Measurements from ENCODE around the gene F2. TPM values are rescaled to one million over a fixed set of nuclear protein-coding genes. Genes with fewer than 3 reads are reported as not detected.

Gene F2
- total RNA-seq, 1 donor, result not detected

- Histone ChIP-seq H3K79me2 (ENCODE audit: insufficient read depth, low read length) (peaks cover 3% of the 10 kb centered on the region), H3K9me3 (ENCODE audit: low read depth, low read length) (no peaks in the 10 kb centered on the region), H4K20me1 (ENCODE audit: insufficient read depth, low read length) (peaks cover 3% of the 10 kb centered on the region), H3K36me3 (ENCODE audit: insufficient read depth, low read length) (peaks cover 63% of the 10 kb centered on the region), H3K27me3 (ENCODE audit: insufficient read depth, low read length) (no peaks in the 10 kb centered on the region), H3K4me3 (ENCODE audit: insufficient read depth, low read length) (no peak overlapping the region), H2AFZ (ENCODE audit: low read length) (no peak overlapping the region), H3K4me2 (ENCODE audit: insufficient read depth, low read length) (no peak overlapping the region), H3K4me1 (ENCODE audit: insufficient read depth, low read length) (peaks cover 23% of the 10 kb centered on the region), H3K27ac (ENCODE audit: low read depth, low read length) (peak overlapping the region; percentile 31)
- peak; percentile 92 for DNase-seq (ENCODE audit: insufficient read length, low spot score, missing footprints)
- TF ChIP-seq, protein P1, sequence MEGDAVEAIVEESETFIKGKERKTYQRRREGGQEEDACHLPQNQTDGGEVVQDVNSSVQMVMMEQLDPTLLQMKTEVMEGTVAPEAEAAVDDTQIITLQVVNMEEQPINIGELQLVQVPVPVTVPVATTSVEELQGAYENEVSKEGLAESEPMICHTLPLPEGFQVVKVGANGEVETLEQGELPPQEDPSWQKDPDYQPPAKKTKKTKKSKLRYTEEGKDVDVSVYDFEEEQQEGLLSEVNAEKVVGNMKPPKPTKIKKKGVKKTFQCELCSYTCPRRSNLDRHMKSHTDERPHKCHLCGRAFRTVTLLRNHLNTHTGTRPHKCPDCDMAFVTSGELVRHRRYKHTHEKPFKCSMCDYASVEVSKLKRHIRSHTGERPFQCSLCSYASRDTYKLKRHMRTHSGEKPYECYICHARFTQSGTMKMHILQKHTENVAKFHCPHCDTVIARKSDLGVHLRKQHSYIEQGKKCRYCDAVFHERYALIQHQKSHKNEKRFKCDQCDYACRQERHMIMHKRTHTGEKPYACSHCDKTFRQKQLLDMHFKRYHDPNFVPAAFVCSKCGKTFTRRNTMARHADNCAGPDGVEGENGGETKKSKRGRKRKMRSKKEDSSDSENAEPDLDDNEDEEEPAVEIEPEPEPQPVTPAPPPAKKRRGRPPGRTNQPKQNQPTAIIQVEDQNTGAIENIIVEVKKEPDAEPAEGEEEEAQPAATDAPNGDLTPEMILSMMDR (IDR thresholded peaks at IDR 0.05; ENCODE audit: extremely low read depth, low read depth, low read length), result peak; percentile 8
These were observed 40.8 kb upstream of the F2 start for GRCh38 chr11:46677991-46678740.

- no peak for DNase-seq (ENCODE audit: insufficient read length, low spot score, missing footprints)
- Histone ChIP-seq H4K20me1 (ENCODE audit: insufficient read depth, low read length) (peaks cover 3% of the 10 kb centered on the region), H3K36me3 (ENCODE audit: insufficient read depth, low read length) (peaks cover 61% of the 10 kb centered on the region), H3K79me2 (ENCODE audit: insufficient read depth, low read length) (peaks cover 3% of the 10 kb centered on the region), H3K4me3 (ENCODE audit: insufficient read depth, low read length) (no peak overlapping the region), H3K27me3 (ENCODE audit: insufficient read depth, low read length) (no peaks in the 10 kb centered on the region), H3K4me2 (ENCODE audit: insufficient read depth, low read length) (no peak overlapping the region), H3K9me3 (ENCODE audit: low read depth, low read length) (no peaks in the 10 kb centered on the region), H3K27ac (ENCODE audit: low read depth, low read length) (no peak overlapping the region), H2AFZ (ENCODE audit: low read length) (no peak overlapping the region), H3K4me1 (ENCODE audit: insufficient read depth, low read length) (peaks cover 23% of the 10 kb centered on the region)
- TF ChIP-seq, protein P1 (IDR thresholded peaks at IDR 0.05; ENCODE audit: extremely low read depth, low read depth, low read length), result no peak
These were observed 40.3 kb upstream of the F2 start for GRCh38 chr11:46678741-46679130.

GRCh38 chr11:46679241-46680163 is 39.5 kb upstream of the F2 start:
- Histone ChIP-seq H3K4me3 (ENCODE audit: insufficient read depth, low read length) (no peak overlapping the region), H3K9me3 (ENCODE audit: low read depth, low read length) (no peaks in the 10 kb centered on the region), H4K20me1 (ENCODE audit: insufficient read depth, low read length) (peaks cover 6% of the 10 kb centered on the region), H3K4me1 (ENCODE audit: insufficient read depth, low read length) (peaks cover 21% of the 10 kb centered on the region), H3K36me3 (ENCODE audit: insufficient read depth, low read length) (peaks cover 60% of the 10 kb centered on the region), H3K79me2 (ENCODE audit: insufficient read depth, low read length) (peaks cover 3% of the 10 kb centered on the region), H2AFZ (ENCODE audit: low read length) (no peak overlapping the region), H3K27me3 (ENCODE audit: insufficient read depth, low read length) (no peaks in the 10 kb centered on the region), H3K4me2 (ENCODE audit: insufficient read depth, low read length) (no peak overlapping the region), H3K27ac (ENCODE audit: low read depth, low read length) (no peak overlapping the region)
- DNase-seq (ENCODE audit: insufficient read length, low spot score, missing footprints), result no peak
- TF ChIP-seq, protein P1 (IDR thresholded peaks at IDR 0.05; ENCODE audit: extremely low read depth, low read depth, low read length), result no peak

Data from osteoblast (primary cell).